HG03095 (cell line): ENCODE measurements around the gene S100A11.

ENCODE experiments used
- ATAC-seq: cut with Tn5 transposase; IDR thresholded peaks from one replicate; pipeline ENCODE4 v1.9.1; 2021; ENCODE audit warnings: moderate library complexity; ENCODE audit not compliant: unreplicated experiment

S100A11 gene

DNA sequence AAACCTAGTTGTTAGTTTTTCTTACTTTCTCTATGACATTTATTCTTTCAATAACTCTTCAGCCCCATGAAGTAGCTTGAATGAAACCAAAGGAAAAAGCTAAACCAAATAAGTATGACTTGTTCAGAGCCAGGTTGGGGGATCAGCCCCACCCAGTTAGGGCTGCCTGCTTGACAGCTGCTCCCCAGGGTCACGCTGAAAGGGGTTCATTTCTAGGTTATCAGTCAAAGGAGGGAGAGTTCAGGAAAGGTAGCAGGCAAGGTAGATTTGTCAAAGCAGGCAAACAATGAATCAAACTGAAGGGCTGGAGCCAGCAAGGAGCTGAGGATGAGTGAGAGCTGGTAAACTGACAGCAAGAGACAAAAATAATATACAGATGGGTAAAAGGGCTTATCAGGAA is 3.1 kb upstream of the S100A11 start:
- ATAC-seq = no peak

DNA sequence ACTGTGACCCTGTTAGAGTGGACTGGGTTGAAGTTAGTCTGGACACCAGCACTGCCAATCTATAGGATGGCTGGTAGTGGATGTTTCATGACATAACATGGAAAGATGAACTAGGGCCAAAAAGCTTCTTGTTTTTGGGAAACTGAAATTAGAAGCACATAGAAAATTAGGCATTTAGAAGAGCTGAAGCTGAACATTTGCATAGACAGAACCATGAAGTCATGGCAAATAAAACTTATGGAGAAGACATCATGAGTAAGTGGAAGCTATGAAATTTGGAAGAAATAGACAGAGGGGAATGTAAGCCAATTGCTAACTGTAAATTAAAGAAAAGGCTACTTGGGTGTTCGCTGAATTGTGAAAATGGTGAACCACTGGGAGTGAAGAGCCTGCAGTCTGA is 2.7 kb upstream of the S100A11 start:
- ATAC-seq = no peak

DNA sequence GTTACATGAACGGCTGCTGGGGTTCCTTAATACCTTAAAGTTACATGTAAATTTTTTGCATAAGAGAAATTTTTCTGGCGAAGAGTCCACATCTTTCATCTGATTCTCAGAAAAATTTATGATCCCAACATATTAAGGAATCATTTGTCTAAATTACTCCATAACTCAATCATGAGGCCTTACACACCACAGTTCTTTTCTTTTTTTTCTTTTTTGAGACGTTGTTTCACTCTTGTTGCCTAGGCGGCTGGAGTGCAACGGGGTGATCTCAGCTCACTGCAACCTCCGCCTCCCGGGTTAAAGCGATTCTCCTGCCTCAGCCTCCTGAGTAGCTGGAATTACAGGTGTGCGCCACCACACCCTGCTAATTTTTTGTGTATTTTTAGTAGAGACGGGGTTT is 2.1 kb upstream of the S100A11 start:
- ATAC-seq = no peak

DNA sequence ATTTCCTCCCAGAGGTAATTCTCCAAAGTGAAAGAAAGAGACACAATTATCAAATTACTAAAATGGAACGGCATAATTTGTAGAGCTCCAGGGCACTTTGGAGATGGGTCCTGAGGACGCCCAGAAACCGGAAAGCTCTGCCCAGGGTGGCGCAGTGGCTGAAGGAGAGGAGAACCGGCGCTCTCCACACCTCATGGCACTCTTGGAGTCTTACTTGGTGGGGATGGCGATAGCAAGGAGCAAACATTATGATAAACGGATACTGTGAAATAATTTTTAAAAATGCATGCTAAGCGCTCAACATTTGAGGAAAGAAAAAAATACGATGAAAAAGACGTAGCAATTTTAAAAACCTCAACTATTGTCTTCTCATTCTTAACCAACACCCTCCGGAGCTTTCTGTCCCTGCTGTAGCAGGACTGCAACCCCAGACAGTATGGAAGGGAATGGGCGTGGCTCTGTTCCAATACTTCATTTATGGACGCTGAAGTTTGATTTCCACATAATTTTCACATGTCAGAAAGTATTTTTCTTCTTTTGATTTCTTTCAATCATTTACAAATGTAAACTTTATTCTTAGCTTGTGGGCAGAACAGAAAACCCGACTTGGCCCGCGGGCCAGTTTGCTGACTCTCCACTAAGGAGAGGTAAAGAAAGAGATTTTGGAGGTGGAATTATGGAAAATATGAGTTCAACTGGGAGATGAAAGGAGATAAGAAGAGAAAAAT is 1.1 kb downstream of the S100A11 start:
- ATAC-seq = no peak

DNA sequence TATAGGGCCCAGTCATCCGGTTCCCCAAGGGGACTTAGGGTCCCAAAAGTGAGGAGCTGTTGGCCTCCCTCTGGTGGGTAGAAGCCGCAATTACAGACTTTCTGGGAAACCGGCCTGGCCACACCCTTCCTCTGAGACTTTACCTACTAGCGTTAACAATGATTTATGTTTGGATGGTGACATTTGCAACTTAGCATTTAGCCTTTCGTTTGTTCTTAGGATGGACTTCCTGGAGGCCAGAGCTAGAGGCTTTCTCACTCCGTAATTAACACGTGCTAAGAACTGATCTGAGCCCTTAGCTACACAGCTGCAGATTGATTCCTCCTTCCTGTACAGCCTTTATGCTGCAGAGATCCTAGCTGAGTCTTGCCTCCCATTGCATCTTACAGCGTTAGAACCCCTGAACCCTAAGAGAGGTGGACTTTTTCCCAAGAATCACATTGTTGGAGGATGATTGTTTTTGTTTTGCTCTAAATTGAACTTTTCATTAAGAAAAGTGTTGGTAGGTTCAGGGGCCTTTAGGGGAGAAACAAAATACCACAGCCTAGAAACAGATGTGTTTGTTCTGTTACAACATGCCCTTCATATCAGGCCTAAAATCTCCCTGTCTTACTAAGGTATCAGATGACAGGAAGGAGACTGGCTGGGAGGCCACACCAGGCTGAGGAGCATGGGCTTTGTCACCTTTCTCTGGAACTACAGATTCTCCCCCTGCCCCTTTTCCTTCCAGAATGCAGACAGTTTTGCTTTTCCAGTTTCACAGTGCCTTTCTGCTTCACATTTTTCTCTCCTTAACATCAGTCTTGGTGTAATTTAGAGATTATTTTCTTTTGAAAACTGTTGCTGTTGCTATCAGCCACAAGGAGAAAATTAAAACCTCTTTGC is 1.9 kb downstream of the S100A11 start:
- ATAC-seq = no peak

DNA sequence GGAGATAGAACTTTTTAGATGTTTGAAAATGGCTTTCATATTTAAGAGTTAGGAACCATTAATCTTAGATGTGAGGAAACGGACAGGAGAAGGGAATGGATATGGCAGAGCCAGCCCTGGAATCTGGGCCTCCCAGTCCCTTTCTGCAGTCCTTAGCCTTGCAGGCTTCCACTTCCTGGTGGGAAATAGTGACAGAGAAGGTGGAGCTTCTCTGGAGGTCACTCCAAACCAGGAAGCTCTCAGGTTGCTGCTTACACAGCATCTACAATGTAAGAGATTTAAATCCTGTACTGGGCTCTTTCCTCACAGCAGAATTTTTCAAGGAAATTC is 2.5 kb downstream of the S100A11 start:
- ATAC-seq = no peak

DNA sequence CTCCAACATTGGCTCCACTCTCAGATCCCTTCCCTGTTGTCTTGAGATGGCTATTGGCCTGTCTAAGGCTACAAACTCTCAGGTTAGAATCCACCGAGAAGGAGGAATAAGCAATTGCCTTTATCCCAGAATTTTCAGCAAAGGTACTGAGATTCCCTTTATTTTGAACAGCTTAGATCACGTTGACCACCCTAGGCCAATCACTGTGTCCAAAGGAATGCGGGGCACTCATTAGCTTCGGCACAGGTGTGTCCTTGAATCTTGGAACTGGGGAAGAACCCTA is 6.9 kb downstream of the S100A11 start:
- ATAC-seq = no peak

DNA sequence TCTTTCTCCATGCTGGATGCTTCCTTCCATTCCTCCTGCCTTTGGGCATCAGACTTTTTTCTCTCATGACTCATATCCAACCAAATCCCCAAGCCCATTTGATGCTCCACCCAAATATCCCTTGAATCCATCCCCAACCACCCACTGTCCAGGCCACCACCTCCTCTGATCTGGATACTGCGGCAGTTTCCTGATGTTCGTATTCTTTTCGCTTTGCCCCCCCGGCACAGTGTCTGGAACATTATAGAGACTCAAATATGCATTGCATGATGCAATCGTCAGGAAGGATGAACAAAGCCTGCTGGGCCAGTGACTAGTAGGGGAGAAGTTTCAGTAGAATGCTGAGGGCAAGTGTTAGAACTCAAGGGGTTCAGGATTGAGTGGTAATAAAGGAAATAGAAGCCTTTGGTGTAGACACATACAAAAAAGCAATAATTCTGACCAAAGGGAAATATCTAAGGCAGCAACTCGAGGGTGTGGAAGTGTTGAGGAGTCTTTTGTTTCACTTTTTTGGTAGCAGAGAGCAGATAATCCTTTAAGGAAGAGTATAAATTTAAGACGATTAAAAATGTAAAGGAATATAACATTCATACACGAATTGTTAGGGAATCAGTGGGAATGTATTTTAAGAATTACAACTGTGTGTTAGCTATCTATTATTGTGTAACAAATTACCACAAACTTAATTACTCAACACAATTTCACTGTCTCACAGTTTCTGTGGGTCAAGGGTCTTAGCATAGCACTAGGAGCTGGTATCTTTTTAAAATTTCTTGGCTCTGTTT is 7.5 kb downstream of the S100A11 start:
- no peak for ATAC-seq

DNA sequence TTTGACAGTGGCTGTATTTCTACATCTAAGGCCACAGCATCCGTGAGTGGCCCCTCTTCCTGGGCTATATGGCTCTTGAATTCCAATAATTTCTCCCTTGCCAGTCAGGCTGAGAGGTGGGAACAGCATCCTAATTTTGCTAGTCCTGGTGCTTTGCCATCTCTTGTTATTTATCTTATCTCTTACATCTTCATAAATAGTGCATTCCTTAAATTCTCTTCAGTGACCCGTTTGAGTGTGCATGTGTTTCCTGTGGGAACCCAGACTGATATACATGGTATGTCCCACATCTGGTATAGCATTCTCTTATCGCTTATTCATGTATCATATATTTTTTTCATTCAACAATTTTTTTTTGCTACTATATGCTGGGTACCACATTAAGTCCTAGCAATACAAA is 9.9 kb downstream of the S100A11 start:
- no peak for ATAC-seq

DNA sequence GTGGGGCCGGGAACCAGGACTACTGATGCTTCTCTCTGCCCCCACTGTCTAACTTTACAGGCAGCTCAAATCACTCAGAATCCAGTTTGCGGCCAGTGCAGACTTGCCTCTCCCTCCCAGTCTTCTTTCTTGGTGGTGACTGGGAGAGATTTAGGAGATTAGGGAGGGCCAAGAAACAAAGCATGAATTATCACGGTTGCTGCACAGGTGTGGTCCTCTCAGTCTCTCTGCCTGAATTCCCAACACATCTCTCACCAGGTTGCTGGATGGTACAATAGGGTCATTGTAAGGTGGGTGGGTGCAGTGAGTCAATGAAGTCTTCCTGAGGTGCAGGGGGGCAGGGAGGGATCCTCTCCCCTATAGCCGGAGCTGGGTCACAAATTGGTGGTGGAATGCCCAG is 12.6 kb downstream of the S100A11 start:
- ATAC-seq = no peak

DNA sequence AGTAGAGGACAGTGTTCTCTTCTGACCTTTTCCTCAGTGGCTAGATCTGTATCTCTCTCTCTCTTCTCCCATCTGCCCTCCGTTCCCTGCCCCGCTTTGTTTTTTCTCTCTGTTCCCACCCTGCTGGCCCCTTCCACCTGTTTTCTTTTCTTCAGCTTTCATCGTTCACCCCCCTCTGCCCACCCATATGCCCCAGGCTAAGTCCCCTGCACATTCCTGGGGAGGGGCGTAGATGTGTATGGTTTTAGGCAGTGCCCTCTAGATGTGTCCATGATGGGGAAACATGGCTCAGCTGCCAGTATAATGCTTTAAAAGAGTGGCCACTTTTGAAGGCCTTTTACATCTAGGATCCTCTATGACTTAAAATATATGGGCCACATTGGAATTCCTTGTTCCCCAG is 13.6 kb downstream of the S100A11 start:
- no peak for ATAC-seq

DNA sequence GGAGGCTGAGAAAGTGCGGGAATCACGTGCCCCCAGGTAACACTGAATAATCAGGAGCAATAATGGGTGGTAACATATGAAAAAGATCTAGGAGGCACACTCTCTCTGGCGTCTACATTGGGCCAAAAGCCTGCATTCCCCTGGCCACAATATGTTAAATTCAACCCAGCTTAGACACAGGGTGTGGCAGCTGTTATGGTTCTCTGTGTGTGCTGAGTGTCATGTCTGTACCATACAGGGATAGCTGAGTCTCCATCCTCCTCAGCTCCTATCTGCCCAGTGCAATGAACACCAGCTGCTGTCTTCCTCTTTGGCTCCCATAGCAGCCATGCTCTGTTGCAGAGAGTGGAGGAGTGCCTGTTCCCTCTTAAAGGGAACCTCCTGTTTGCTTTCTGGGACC is 14.3 kb downstream of the S100A11 start:
- ATAC-seq = no peak

DNA sequence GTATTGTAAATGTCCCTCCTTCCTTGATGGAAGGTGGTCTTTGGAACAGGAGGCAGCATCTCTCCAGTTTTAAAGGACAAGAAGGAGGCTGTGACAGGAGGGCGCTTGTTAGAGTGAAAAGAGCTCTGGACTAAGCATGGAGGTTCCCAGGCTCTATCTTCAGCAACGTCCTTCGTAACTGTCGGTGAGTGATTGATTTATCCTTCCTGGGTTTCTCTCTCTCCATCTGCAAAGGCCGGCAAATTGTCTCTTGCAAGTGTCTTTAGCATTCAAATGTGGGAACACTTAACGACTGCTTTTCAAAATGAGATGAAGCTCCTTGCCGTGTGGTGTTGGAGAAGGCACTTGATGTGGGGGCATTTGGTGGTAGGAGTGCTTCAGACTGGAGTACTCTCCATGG is 15.2 kb downstream of the S100A11 start:
- ATAC-seq = no peak

DNA sequence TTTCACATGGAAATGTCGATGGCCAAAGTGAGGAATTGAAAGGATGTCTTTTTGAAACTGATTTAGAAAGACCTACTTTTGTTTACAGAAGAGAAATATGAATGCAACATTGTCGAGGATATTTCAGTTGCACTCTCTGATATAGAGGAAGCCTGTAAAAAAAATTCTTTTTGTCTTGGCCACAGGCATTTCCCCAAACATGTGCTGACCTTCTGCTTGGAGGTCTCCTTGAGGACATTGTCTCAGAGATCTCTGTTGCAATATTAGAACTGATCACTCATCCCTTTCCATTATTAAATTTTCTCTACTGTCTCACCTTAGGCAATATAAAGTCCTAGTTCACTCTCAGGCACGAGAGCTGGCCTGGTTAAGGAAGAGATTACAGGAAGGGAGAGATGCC is 16.0 kb downstream of the S100A11 start:
- no peak for ATAC-seq

DNA sequence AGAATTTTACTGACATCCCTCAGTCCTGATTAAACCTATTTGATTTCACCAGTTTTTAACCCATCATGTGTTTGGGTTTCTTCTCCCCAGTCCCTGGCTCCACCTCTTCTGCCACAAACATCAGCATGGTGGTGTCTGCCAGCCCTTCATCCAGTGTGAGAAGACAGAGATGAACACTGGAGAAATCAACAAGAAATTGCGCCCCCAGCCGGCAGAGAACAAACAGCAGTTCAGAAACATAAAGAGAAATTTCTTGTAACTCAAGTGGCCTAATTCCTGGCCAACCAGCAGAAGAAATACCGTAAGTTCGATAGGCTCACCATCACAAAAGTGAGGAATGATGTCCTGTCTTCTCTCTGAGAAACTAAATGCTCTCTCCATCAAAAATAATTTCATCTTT is 18.3 kb downstream of the S100A11 start:
- ATAC-seq = no peak

DNA sequence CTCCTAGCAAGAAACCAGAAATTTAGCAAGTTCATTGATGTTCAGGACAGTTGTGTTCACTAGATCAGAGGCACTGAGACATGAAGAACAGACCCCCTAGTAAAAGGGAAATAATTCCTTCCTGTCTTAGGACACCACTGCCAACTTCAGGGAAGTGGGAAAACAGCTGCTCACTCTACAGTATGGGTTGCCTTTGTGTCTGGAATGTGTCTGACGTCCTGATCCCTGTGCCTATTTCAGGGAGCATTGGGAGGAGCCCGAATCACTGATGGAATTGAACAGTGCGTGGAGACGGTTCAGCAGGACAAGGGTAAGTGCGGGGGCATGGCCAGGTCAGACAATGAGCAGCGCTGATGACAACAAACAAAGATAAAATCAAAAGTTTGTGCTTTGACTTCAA is 21.0 kb downstream of the S100A11 start:
- ATAC-seq = no peak

DNA sequence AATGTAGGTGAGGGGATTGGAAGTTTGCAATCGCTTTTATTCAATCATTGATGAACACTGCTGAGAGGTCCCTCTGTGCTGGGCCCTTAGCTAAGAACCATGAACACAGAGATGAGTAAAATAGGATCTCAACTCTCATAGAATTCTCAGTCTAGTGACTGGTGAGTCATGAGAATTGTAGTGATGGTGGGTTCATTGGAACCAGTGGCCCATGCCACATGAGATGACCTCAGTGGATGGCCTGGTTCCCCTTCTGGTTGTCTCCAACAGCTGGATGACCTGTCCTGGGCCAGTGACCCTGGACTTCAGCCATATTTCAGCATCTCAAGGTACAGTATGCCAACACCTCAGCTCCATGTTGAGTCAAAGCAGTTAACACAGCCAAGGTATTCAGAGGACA is 21.9 kb downstream of the S100A11 start:
- ATAC-seq = no peak

DNA sequence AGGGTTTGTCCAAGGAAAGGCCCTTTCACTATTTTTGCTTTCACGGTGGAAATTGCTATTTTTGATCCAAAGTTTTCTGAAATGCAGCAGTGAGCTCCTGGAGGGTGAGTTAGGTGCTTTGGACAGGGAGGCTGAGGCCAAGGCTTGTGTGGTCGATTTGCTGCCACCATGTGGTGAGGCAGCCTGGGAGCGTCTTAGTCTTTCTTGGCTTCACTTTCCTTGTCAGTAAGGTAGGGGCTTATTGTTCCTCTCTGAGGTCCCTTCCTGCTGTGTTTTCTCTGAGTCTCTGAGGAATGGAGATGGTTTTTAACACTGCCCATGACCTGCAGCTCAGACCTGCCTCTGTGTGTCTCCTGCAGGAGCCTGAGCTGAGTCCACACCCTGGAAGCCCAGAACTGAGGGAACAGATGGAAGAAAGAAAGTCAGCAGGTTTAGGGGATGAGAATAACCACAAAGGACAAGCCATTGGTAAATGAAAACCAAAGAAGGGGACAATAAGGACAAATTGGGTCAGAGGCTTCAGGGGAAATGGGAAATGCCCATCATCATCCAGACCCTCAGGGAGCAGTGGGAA is 23.1 kb downstream of the S100A11 start:
- ATAC-seq = no peak

DNA sequence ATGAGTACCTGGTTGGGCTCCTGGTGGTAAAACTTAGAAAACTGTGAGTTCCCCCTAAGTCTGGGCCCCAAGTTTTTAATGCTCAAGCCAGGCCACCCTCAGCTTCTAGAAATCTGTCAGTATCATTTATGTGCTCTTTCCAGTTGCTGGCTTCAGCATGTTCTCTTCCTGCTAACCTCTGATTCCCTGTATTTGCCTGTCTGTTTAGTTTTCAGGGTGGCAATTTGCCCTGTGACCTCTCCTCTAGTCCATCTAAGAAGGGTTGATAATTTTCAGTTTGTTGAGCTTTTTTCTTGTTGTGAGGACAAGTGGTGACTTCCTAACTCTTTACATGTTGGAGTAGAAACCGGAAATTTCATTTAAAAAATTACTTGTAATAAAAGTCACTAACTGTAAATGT is 27.1 kb downstream of the S100A11 start:
- no peak for ATAC-seq

DNA sequence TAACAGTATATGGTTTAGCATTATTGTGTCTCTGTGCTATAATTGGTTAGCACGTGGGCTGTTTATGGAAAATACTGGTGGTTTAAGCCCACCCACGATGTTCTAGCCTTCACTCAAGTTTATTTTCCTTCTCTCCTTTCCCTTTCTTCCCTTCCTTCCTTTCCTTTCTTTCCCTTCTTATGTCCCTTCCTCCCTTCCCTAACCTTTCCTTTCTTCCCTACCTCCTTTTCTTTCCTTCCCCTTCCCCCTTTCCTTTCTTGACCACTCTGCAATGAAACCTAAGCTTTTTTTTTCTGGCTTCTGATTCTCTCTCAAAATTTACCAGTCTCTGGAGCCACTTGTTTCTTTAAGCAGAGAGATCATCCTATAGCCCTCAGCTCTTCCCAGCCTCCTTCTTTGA is 29.8 kb downstream of the S100A11 start:
- ATAC-seq = no peak

DNA sequence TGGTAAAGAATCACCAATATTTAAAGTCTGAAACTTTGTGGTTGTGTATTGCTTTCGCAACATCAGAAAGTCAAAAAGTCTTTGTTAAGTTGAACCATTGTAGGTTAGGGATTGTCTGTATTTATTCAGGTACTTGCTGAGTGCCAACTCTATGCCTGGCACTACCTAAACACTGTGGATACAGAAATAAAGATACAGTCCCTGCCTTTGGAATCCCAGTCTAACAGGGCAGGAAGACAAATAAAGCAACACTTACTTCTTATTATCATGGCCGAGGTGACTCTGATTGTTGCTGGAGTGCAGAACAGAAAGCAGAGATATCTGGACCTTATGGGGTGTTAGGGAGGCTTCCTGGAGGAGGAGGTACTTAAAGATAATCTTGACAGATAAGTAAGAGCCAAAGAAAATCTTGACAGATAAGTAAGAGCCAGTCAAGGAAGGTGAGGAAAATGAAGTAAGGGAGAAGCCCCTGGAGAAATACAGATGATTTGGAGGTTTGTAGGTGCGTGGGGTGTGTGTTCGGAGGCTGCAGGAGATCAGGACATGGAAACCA is 31.4 kb downstream of the S100A11 start:
- ATAC-seq = no peak
